SK-N-SH treated with all-trans-retinoic acid at 6 μM for 48 hours (cell line): ENCODE results near the gene OR8A1.

Experiments used
- ATAC-seq: fragments of 200-7000 bp; cut with Tn5 transposase; 3 replicates; pipeline ENCODE4 v1.9.1; 2020; ENCODE audit warnings: mild to moderate bottlenecking, moderate library complexity
- ARNTL ChIP-seq: fragments of 450-650 bp; formaldehyde crosslinking; IDR thresholded peaks from 2 replicates; pipeline ENCODE4 v1.5.0; 2020; ENCODE audit warnings: low read depth, mild to moderate bottlenecking, moderate library complexity, borderline replicate concordance
- BACH2 ChIP-seq: fragments of 250-450 bp; sonication (Bioruptor Pico); IDR thresholded peaks from 2 replicates; pipeline ENCODE4 v1.9.0; 2021; ENCODE audit warnings: mild to moderate bottlenecking, borderline replicate concordance
- CSDC2 ChIP-seq: fragments of 250-450 bp; sonication (Bioruptor Pico); IDR thresholded peaks from 2 replicates; pipeline ENCODE4 v1.5.0; 2020; ENCODE audit warnings: mild to moderate bottlenecking, moderate library complexity
- CSRNP3 ChIP-seq: fragments of 250-450 bp; sonication (Bioruptor Pico); IDR thresholded peaks from 2 replicates; pipeline ENCODE4 v1.5.1; 2021; ENCODE audit warnings: mild to moderate bottlenecking, moderate library complexity
- ESRRG ChIP-seq: fragments of 250-450 bp; sonication (Bioruptor Pico); IDR thresholded peaks from 2 replicates; pipeline ENCODE4 v1.6.1; 2021; ENCODE audit warnings: mild to moderate bottlenecking
- GLIS3 ChIP-seq: fragments of 250-450 bp; sonication (Bioruptor Pico); IDR thresholded peaks from 2 replicates; pipeline ENCODE4 v1.5.0; 2020; ENCODE audit warnings: mild to moderate bottlenecking, moderate library complexity
- ISL1 ChIP-seq: fragments of 250-450 bp; sonication (Bioruptor Pico); IDR thresholded peaks from 2 replicates; pipeline ENCODE4 v2.1.2; 2022; ENCODE audit warnings: mild to moderate bottlenecking, moderate library complexity
- OSR1 ChIP-seq: fragments of 250-450 bp; sonication (Bioruptor Pico); IDR thresholded peaks from 2 replicates; pipeline ENCODE4 v1.8.0; 2022; ENCODE audit warnings: moderate library complexity, mild to moderate bottlenecking, inconsistent platforms
- PATZ1 ChIP-seq: fragments of 250-450 bp; sonication (Bioruptor Pico); IDR thresholded peaks from 2 replicates; pipeline ENCODE4 v1.8.0; 2020; ENCODE audit warnings: mild to moderate bottlenecking, moderate library complexity, borderline replicate concordance
- POU6F1 ChIP-seq: fragments of 250-450 bp; sonication (Bioruptor Pico); IDR thresholded peaks from 2 replicates; pipeline ENCODE4 v1.8.0; 2021; ENCODE audit warnings: low read depth, mild to moderate bottlenecking, moderate library complexity, borderline replicate concordance
- RARB ChIP-seq: fragments of 250-450 bp; sonication (Bioruptor Pico); IDR thresholded peaks from 2 replicates; pipeline ENCODE4 v1.8.0; 2021; ENCODE audit warnings: mild to moderate bottlenecking, moderate library complexity
- TCF4 ChIP-seq: fragments of 250-450 bp; sonication (Bioruptor Pico); IDR thresholded peaks from 2 replicates; pipeline ENCODE4 v1.8.0; 2021; ENCODE audit warnings: mild to moderate bottlenecking, moderate library complexity, borderline replicate concordance
- TOX ChIP-seq: fragments of 250-450 bp; sonication (Bioruptor Pico); IDR thresholded peaks from 2 replicates; pipeline ENCODE4 v1.8.0; 2021; ENCODE audit warnings: mild to moderate bottlenecking, moderate library complexity, borderline replicate concordance
- TSHZ2 ChIP-seq: fragments of 250-450 bp; sonication (Bioruptor Pico); IDR thresholded peaks from 2 replicates; pipeline ENCODE4 v1.5.0; 2020; ENCODE audit warnings: mild to moderate bottlenecking, moderate library complexity
- ZFP3 ChIP-seq: fragments of 250-450 bp; sonication (Bioruptor Pico); IDR thresholded peaks from 2 replicates; pipeline ENCODE4 v1.5.0; 2020; ENCODE audit warnings: mild to moderate bottlenecking, moderate library complexity
- ZFP30 ChIP-seq: fragments of 450-650 bp; formaldehyde crosslinking; IDR thresholded peaks from 2 replicates; pipeline ENCODE4 v1.5.0; 2022; ENCODE audit warnings: mild to moderate bottlenecking, moderate library complexity
- ZNF70 ChIP-seq: fragments of 450-650 bp; formaldehyde crosslinking; IDR thresholded peaks from 2 replicates; pipeline ENCODE4 v1.5.0; 2020; ENCODE audit warnings: mild to moderate bottlenecking, moderate library complexity
- ZNF8 ChIP-seq: fragments of 450-650 bp; formaldehyde crosslinking; IDR thresholded peaks from 2 replicates; pipeline ENCODE4 v1.5.0; 2020; ENCODE audit warnings: mild to moderate bottlenecking, moderate library complexity

The OR8A1 gene

GRCh38 chr11:124611064-124611463 is 41.3 kb downstream of the OR8A1 start, which contains the start of gene PANX3:
TSS of gene PANX3 (plus strand) at chr11:124611428. CDS start at chr11:124611557, 129 bp downstream.
- TF ChIP-seq ZNF70 (CRISPR knock-in tag) (no peak), GLIS3 (CRISPR knock-in tag) (no peak), BACH2 (CRISPR knock-in tag) (no peak), TOX (CRISPR knock-in tag) (no peak), ESRRG (CRISPR knock-in tag) (no peak), OSR1 (CRISPR knock-in tag) (no peak), ZNF8 (CRISPR knock-in tag) (no peak), CSRNP3 (CRISPR knock-in tag) (no peak), POU6F1 (CRISPR knock-in tag) (no peak), PATZ1 (CRISPR knock-in tag) (no peak), ZFP3 (no peak), TCF4 (CRISPR knock-in tag) (no peak), ZFP30 (no peak), ARNTL (CRISPR knock-in tag) (no peak), RARB (CRISPR knock-in tag) (no peak)
- TF ChIP-seq, all 23 proteins: peak for 0
- ATAC-seq = no peak

- no peak for ATAC-seq
- no peak for TF ChIP-seq GLIS3 (CRISPR knock-in tag)
- no peak for TF ChIP-seq ZFP3
- TF ChIP-seq RARB (CRISPR knock-in tag) = no peak
- no peak for TF ChIP-seq ZNF8 (CRISPR knock-in tag)
- TF ChIP-seq ARNTL (CRISPR knock-in tag) = no peak
- no peak for TF ChIP-seq PATZ1 (CRISPR knock-in tag)
- TF ChIP-seq TSHZ2 = no peak
- no peak for TF ChIP-seq ISL1 (CRISPR knock-in tag)
- TF ChIP-seq TOX (CRISPR knock-in tag) = no peak
- no peak for TF ChIP-seq CSRNP3 (CRISPR knock-in tag)
- no peak for TF ChIP-seq CSDC2 (CRISPR knock-in tag)
Observed at GRCh38 chr11:124612045-124612444, 42.2 kb downstream of the OR8A1 start.
